Colonic mucosa (tissue), 4 donors: ENCODE results near the gene PTPRCAP. TPM values are rescaled to one million over a fixed set of nuclear protein-coding genes. Genes with fewer than 3 reads are reported as not detected.
A peak's percentile ranks its signal among the peaks of the same experiment; 100 is the strongest.

ENCODE experiments used
- DNase-seq: peaks from one replicate; pipeline ENCODE4 v3.0.0-alpha.2; 2020
- H3K27ac ChIP-seq: fragments of 200-600 bp; one replicate; pipeline ENCODE4 v1.8.0; 2021
- H3K27me3 ChIP-seq: fragments of 200-600 bp; one replicate; pipeline ENCODE4 v1.8.0; 2021
- H3K36me3 ChIP-seq: fragments of 200-600 bp; one replicate; pipeline ENCODE4 v1.8.0; 2021
- H3K4me1 ChIP-seq: fragments of 200-600 bp; one replicate; pipeline ENCODE4 v1.8.0; 2021; ENCODE audit warnings: mild to moderate bottlenecking
- H3K4me3 ChIP-seq: fragments of 200-600 bp; one replicate; pipeline ENCODE4 v1.8.0; 2021
- H3K9ac ChIP-seq, 2 donors: one replicate each; pipeline ENCODE4 v1.7.0; 2013; ENCODE audit warnings: control low read depth in 2 of 2, low read depth in 2 of 2, low read length in 2 of 2
- H3K9me3 ChIP-seq: fragments of 200-600 bp; one replicate; pipeline ENCODE4 v1.8.0; 2021
- CTCF ChIP-seq: fragments of 200-600 bp; IDR thresholded peaks from one replicate; pipeline ENCODE4 v1.8.0; 2022; ENCODE audit warnings: antibody characterized with exemption, mild to moderate bottlenecking
- intact Hi-C: fragments of 100-400 bp; cut with DNase I; formaldehyde crosslinking; loops from one replicate; pipeline ENCODE4 v1.14.1; 2022
- total RNA-seq, 2 donors: library from RNA; stranded (reverse); fragmentation: NEBNext Ultra II Directional in 1 of 2; extraction: Animal tissue kit (Norgen Biotek cat#: 25700) in 1 of 2; gene quantifications; one replicate each; pipeline ENCODE4 v1.2.1, GENCODE V29; 2021
- donor health status: healthy.
- donor health status: DM: no; HTN: no; CAD: no.
- donor health status: DM: no; HTN: no; CAD: no.

PTPRCAP gene
- total RNA-seq, 2 donors from 2014 or later: 5.5 to 9.6 TPM

GRCh38 chr11:67389477-67389876, 48.0 kb downstream of the PTPRCAP start:
- intact Hi-C loops: no loop called here
- Histone ChIP-seq H3K27ac (no peak overlapping the region), H3K9ac (peak overlapping the region in 1 of 2 donors; percentile 31), H3K36me3 (no peaks in the 10 kb centered on the region), H3K27me3 (no peaks in the 10 kb centered on the region), H3K4me1 (peaks cover 5% of the 10 kb centered on the region), H3K4me3 (no peak overlapping the region), H3K9me3 (no peaks in the 10 kb centered on the region)
- peak; percentile 83 for DNase-seq
- peak; percentile 37 for TF ChIP-seq CTCF

- no peak for DNase-seq
- H3K4me3 ChIP-seq: no peak overlapping the region
- intact Hi-C loops: no loop called here
Measured at GRCh38 chr11:67387518-67387917, 50.0 kb downstream of the PTPRCAP start.

GRCh38 chr11:67387069-67387468, 50.4 kb downstream of the PTPRCAP start:
- no peaks in the 10 kb centered on the region for H3K36me3 ChIP-seq
- H3K27me3 ChIP-seq: no peaks in the 10 kb centered on the region
- no peak for TF ChIP-seq CTCF
- intact Hi-C loops: no loop called here
- no peak for DNase-seq
- no peak overlapping the region for H3K4me3 ChIP-seq
- no peaks in the 10 kb centered on the region for H3K9me3 ChIP-seq
- peak overlapping the region in 1 of 2 donors; percentile 17 for H3K9ac ChIP-seq
- H3K27ac ChIP-seq: no peak overlapping the region
- no peaks in the 10 kb centered on the region for H3K4me1 ChIP-seq

More at GRCh38 chr11:67387518-67387917, 50.0 kb downstream of the PTPRCAP start:
- Histone ChIP-seq H3K4me1 (peaks cover 2% of the 10 kb centered on the region), H3K9me3 (no peaks in the 10 kb centered on the region), H3K27me3 (no peaks in the 10 kb centered on the region), H3K36me3 (no peaks in the 10 kb centered on the region), H3K9ac (no peak overlapping the region), H3K27ac (no peak overlapping the region)
- TF ChIP-seq CTCF: no peak

Other genes starting within 250 kb of the PTPRCAP start
- 100 to 1,000 TPM; 108 to 137 TPM for gene GRK2, start 171.2 kb downstream of the PTPRCAP start, total RNA-seq
- 10 to 100 TPM; 18.8 to 39.5 TPM for gene ANKRD13D, start 148.4 kb downstream of the PTPRCAP start, total RNA-seq
- gene SSH3, start 134.2 kb downstream of the PTPRCAP start, total RNA-seq: 10 to 100 TPM; 69.7 to 81.7 TPM
- 100 to 1,000 TPM; 186 to 203 TPM for gene POLD4, start 84.1 kb downstream of the PTPRCAP start, total RNA-seq
- gene CLCF1, start 64.1 kb downstream of the PTPRCAP start, total RNA-seq: 1 to 10 TPM; 1.7 to 4.0 TPM
- gene RAD9A, start 45.7 kb downstream of the PTPRCAP start, total RNA-seq: 10 to 100 TPM; 21.8 to 35.1 TPM
- 100 to 1,000 TPM; 242 to 280 TPM for gene PPP1CA, start 35.8 kb downstream of the PTPRCAP start, total RNA-seq
- gene TBC1D10C, start 33.6 kb downstream of the PTPRCAP start, total RNA-seq: 1 to 10 TPM; 3.9 to 5.2 TPM
- under 1 TPM; 0.20 to 0.32 TPM for gene CARNS1, start 22.0 kb downstream of the PTPRCAP start, total RNA-seq
- 10 to 100 TPM; 38.3 to 70.4 TPM for gene RPS6KB2, start 9.2 kb downstream of the PTPRCAP start, total RNA-seq
- 100 to 1,000 TPM; 213 to 243 TPM for gene CORO1B, start 5.8 kb upstream of the PTPRCAP start, total RNA-seq
- not detected for gene GPR152, start 15.0 kb upstream of the PTPRCAP start, total RNA-seq
- gene CABP4, start 17.7 kb upstream of the PTPRCAP start, total RNA-seq: under 1 TPM; 0.20 to 0.53 TPM
- 10 to 100 TPM; 50.1 to 59.5 TPM for gene TMEM134, start 31.6 kb upstream of the PTPRCAP start, total RNA-seq
- 10 to 100 TPM; 45.3 to 57.9 TPM for gene AIP, start 45.3 kb upstream of the PTPRCAP start, total RNA-seq
- gene PITPNM1, start 67.7 kb upstream of the PTPRCAP start, total RNA-seq: 10 to 100 TPM; 89.3 to 91.4 TPM
- gene CDK2AP2, start 70.5 kb upstream of the PTPRCAP start, total RNA-seq: 100 to 1,000 TPM in 1 of 2 donors, 10 to 100 TPM in 1; 91.6 to 142 TPM
- not detected for gene CABP2, start 85.8 kb upstream of the PTPRCAP start, total RNA-seq
- gene GSTP1, start 146.1 kb upstream of the PTPRCAP start, total RNA-seq: 100 to 1,000 TPM; 543 to 842 TPM
- 100 to 1,000 TPM; 329 to 361 TPM for gene NDUFV1, start 169.3 kb upstream of the PTPRCAP start, total RNA-seq
- 10 to 100 TPM; 35.1 to 52.5 TPM for gene NUDT8, start 192.3 kb upstream of the PTPRCAP start, total RNA-seq
- gene TBX10, start 202.1 kb upstream of the PTPRCAP start, total RNA-seq: 10 to 100 TPM in 1 of 2 donors, 1 to 10 TPM in 1; 7.8 to 19.3 TPM
- gene ACY3, start 213.0 kb upstream of the PTPRCAP start, total RNA-seq: 10 to 100 TPM; 10.6 to 13.8 TPM
- gene ALDH3B2, start 236.9 kb upstream of the PTPRCAP start, total RNA-seq: under 1 TPM; 0.08 to 0.89 TPM